ENCODE data around the gene CRYGD. TPM values are rescaled to one million over a fixed set of nuclear protein-coding genes. Genes with fewer than 3 reads are reported as not detected.
A peak's percentile ranks its signal among the peaks of the same experiment; 100 is the strongest.
"Not testable (repeated sequence)": the region's sequence is repeated elsewhere in the genome, so short reads cannot be mapped to it uniquely, and the experiment has no call there.

CRYGD gene
- not detected for polyA plus RNA-seq (ENCODE audit: insufficient read length in 12 of 12)
- long read RNA-seq, donor 1, partial matches to known transcripts, result 0 of 3 reads
- long read RNA-seq, donor 1, other reads (novel, unspliced or antisense), result 0 of 3 reads
- long read RNA-seq, donor 2, result 0 reads
- long read RNA-seq, donor 3, result 0 reads
- long read RNA-seq, donor 4, result 0 reads
- long read RNA-seq, donor 5, result 0 reads
- long read RNA-seq, donor 6, result 0 reads
- long read RNA-seq, donor 7, result 0 reads
- long read RNA-seq, donor 8, result 0 reads
- long read RNA-seq, donor 9, result 0 reads
- long read RNA-seq, donor 10, result 0 reads
- long read RNA-seq, donor 11, result 0 reads

DNA sequence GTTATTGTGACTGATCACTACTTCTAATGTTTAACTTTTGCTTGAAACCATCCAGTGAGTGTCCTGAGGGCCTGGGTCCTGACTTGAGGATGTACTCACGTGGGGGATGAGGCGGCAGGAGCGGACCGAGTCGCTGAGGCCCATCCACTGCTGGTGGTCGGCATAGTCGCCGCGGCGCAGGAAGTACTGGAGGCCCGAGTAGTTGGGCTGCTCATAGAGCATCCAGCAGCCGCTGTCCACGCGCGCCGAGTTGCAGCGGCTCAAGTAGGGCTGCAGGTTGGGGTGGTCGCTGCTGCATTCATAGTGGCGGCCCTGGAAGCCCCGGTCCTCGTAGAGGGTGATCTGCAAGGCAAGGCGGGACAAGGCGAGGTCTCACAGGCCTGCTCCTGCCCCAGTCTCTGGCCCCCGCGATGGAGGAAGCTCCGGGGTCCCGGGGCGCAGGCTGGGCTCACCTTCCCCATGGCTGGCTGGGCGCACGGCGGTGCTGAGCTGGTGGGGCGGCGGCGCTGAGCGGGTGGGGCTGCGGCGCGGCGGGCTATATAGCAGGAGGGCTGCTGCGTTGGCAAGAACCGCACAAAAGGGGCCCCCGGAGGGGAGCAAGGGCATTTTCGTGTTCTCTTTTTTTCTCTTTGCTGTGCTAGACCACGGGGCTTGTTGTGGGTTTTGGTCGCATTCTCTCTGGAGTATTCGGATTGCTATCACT, at the start of gene CRYGD:
TSS of gene CRYGD (minus strand) at position 512 of the 703 bp plus-strand sequence. CDS start at position 461, 51 bp downstream.
- DNase-seq, result not testable (repeated sequence)

DNA sequence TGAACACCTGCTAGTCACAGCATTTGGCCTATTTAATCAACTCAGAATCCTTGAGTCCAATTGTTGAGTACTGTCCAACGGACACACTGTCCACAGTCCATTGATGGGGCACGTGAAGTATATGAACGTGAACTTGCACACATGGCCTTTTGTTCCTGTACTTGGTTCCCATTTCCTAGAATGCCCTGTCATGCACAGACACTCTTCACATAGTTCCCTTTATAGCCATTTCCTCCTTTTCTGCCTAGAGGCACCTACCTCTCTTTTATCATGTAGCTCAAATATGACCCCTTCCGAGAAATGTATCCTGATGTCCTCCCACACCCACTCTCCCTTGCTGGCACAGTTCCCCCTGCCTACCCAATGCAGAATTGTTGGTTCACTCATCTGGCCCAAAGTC, 47.8 kb upstream of the CRYGD start:
- no peak for DNase-seq

DNA sequence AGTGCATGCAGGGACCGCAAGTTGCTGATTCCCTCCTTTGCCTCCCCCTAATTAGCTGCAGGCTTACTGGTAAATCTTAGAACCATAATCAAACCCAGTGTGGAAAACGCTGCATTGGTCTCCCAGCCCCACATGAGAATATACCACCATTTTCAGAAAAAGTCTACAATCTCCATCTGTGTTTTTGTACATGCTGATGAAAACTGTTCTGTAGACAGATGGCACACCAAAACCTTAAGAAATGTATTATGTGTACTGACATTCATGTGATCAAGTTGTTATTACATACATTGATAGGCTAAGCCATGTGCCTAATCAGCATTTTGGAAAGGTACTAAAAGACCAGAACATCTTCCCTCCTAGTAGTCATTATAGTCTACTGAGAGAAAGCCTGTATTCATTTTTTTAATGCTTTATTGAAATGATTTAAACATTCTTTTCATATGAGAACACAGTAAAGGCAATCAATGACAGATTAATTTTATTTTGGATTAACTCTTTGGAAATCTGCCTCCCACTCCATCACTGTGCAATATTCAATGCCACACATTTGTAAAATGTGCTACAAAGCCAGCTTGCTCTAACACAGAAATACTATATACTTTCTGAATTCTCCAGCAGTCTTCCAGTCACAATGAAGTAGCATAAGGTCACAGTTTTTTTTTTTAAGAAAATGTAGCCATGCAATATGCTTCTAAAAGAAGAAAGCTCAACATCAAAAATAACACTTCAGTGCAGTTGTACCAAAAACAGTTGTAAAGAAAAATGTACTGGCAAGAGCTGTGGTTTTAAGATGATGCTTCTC, 40.8 kb upstream of the CRYGD start:
- DNase-seq, result no peak

DNA sequence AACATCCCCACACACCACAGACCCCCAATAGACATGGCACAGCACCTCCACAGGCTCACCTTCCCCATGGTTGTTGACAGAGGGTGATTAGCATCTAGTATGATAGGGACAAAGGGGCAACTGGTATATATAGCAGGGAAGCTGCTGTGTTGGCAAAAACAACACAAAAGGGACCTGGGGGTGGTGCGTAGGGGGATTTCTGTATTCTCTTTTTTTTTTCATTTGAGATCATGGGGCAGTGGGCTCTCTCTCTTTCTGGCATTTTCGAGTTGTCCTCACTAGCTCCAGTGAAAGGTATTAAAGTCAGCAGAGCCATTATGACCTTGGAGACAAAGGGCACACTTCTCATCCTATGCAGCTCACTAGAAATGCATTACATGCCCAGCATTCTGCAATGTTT, 39.2 kb upstream of the CRYGD start, which contains the start of gene CRYGA:
TSS of gene CRYGA (minus strand) at position 101 of the 400 bp plus-strand sequence. CDS start at position 68, 33 bp downstream.
- no peak for DNase-seq

DNA sequence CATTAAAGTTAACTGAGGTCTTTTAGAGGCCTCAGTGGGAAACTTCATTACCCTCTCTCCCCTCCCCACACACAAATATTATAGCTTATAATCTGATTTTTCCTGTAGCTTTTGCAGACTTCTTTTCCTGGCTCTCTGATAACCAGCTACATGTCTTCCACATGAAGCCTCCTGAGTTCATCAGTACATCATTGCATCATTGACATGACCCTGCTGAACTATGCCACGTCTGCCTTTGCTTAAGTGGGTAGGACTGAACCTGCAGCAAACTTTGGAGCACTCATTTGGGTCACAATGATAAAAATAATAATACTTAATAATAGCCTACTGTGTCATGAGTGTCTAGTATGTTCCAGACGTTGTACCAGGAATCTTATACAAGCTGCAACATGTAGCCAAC, 32.1 kb upstream of the CRYGD start:
- DNase-seq, result no peak

DNA sequence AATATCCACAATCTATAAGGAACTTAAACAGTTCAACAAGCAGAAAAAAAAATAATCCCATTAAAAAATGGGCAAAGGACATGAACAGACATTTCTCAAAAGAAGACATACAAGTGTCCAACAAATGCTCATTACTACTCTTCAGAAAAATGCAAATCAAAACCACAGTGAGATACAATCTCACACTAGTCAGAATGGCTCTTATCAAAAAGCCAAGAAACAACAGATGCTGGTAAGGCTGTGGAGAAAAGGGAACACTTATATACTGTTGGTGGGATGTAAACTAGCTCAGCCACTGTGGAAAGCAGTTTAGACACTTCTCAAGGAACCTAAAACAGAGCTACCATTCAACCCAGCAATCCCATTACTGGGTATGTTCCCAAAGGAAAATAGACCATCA, 28.8 kb upstream of the CRYGD start:
- no peak for DNase-seq

DNA sequence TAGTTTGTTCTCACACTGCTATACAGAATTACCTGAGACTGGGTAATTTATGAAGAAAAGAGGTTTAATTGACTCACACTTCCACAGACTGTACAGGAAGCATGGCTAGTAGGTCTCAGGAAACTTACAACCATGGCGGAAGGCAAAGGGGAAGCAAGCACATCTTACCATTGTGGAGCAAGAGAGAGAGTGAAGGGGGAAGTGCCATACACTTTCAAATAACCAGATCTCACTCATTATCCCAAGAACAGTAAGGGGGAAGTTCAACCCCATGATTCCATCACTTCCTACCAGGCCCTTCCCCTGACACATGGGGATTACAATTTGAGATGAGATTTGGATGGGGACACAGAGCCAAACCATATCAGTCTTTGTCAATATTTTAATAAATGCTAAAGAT, 26.6 kb upstream of the CRYGD start:
- DNase-seq, result no peak

DNA sequence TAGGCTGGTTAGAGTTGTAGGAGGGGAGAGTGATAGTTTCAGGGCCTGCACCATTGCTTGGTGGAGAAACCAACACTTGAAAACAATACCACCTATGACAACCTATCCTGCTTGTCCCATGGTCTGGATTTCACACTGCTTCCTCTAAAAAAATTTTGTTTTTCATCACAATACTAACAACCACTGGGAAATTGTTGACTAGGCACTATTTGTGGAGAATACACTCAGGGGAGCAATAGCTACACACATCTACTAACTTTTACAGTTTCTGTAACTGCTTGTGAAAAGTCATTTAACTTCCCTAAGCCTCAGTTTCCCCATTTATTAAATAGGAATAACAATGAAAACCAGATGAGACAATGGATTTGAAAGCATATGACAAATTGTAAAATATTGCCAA, 25.8 kb upstream of the CRYGD start:
- DNase-seq, result no peak

DNA sequence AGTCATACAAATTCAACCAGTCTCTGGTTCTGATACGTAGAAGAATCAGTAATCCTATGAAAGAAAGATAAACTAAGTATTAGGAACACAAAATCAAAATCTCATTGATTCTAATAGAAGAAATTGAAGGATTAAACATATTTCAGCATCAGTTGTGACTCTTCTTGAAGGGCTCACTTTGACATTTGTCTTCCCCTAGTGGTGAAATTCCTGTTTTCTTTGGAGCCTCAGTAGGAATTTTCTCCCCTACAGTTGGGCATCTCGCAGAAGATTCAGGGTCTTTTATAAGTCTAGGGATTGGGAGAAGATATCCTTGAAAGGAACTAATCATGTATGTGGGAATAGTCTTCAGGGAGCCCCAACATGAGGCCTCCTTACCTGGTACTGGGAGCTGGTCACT, 24.5 kb upstream of the CRYGD start:
- DNase-seq, result no peak

DNA sequence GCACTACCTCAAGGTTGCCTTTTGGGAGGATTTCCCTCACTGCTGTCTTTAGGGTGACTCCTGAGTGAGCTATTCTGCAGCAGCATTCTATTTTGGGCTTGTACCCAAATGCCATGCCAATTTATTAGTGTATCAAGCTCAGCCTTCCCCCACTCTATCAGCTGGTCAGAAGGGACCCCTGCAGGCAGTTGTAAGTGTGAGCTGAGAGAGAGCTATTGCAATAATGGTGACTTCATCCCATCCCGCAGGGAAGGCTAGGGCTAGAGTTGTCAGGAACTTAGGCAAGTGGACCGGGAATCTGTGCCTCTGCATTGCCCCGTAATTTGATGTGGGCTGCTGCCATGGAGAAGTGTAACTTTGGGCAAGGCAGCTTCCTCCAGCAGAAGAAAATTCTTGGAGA, 23.4 kb upstream of the CRYGD start:
- DNase-seq, result no peak

DNA sequence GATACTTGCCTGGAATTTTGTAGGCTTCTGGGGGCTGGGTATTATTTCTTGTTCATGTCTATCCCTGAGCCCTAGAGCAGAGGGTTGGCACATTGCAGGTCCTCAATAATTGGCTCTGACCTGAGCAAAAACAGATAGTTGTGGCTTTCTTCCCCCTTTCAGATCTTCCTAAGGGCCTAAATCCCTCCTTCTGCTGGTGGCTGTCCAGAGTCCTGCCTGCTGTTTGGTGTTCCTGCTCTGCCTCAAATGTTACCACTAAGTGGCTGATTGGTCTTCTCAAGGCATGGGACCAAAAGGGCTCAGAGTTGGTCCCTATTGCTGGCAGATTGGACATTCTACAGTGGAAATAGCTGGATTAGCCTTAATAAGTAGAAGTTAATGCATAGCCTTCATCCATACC, 22.7 kb upstream of the CRYGD start:
- no peak for DNase-seq

DNA sequence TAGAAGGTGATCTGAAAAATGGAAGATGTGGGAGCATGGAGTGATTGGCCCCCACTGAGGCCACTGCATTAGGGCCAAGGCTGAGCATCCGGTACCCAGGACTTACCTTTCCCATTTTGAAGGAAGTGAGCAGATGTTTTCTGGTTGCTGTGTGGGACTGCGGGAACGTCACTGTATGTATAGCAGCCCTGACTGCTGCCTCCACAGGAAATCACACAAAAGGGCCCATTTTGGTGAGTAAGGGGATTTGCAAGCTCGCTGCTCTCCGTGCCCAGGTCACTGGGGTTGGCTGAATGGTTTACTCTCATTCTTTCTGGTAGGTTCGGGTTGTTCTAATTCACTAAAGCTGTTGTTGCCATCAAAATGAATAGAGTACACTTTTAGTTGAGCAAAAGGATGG, 21.7 kb upstream of the CRYGD start, which contains the start of gene CRYGB:
TSS of gene CRYGB (minus strand) at position 153 of the 400 bp plus-strand sequence. CDS start at position 115, 38 bp downstream.
- DNase-seq, result no peak

DNA sequence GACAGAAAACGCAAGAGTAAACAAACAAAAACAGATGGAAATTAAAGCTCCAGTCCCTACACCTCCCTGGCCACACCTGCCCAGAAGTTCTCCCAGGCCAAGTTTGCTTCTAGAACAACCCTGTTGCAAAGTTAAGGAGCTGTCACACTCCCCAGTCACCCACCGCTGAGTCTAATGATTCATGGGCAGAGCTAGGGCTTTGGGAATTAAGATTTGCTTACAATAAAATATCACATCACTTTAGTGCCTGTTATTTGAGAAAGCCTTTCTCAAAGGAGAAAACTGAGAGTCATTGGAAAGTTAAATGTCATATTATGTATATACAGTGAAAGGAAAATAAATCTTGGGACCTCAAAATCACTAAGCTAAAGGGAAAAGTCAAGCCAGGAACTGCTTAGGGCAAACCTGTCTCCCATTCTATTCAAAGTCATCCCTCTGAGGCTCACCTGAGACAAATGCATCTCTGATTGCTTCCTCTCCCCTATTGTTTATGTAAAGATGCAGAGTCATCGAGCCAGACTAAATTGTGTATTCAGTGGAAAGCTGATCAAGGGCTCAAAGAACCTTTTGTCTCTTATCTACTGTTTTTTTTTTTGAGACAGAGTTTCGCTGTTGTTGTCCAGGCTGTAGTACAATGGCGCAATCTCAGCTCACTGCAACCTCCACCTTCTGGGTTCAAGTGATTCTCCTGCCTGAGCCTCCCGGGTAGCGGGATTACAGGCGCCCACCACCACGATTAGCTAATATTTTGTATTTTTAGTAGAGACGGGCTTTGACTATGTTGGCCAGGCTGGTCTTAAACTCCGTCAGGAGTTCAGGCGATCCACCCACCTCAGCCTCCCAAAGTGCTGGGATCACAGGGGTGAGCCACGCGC, 18.8 kb upstream of the CRYGD start:
- no peak for DNase-seq

DNA sequence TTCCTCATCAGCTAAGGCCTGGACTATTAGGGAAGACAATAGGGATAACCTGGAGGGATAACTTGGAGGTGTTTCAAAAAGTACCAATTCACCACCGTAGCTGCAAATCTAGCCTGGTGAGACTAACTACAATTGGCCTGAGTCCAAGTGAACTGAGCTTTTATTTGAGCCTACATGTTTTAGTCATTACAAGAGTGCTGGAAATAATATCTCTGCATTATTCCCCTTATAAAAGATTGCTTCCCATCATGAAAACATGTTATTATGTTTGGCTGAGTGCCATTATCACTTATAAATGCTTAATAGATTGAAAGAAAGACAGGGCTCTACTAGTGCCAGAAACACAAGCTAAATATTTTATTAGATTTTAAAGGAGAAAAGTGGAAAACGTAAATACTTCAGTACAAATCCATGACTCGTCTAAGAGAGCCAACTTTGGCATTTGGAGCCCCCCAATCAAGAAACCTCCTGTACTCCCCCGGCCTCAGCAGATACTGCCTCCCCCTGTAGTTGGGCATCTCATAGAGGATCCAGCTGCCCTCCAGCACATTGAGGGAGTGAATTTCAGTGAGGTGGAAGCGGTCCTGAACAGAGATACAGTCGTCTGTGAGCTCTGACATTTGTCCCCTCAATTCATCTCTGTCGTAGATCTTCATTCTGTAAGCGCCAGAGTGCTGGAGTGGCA, 18.1 kb upstream of the CRYGD start:
- peak; percentile 25 for DNase-seq

DNA sequence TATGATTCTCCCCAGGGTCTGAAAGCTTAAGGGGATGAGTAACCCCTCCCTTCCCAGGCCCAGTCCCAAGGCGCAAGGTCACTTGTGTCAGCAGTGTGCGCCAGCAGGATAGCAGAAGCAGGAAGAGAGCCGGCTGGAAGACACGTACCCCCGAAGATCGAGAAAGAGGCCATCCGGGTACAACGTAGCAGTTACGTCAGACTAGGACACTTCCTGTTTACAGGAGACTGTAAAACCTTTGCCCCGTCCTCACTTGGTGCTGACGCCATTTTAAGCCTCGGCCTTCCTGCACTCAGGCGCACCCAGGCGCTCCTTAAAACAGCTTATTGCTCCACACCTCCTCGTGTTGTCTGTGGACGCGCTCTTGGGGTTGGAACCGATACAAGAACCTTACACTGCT, 15.1 kb upstream of the CRYGD start:
- DNase-seq, result no peak

DNA sequence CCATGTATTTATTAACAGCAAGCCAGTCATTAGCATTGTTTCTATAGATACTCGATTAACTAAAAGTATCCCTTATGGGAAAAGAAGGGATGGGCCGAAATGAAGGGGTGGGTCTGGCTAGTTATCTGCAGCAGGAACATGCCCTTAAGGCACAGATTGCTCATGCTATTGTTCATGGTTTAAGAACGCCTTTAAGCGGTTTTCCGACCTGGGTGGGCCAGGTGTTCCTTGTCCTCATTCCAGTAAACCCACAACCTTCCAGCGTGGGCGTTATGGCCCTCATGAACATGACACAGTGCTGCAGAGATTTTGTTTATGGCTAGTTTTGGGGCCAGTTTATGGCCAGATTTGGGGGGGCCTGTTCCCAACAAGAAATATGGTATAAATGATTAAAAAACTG, 14.0 kb upstream of the CRYGD start:
- DNase-seq, result not testable (repeated sequence)

DNA sequence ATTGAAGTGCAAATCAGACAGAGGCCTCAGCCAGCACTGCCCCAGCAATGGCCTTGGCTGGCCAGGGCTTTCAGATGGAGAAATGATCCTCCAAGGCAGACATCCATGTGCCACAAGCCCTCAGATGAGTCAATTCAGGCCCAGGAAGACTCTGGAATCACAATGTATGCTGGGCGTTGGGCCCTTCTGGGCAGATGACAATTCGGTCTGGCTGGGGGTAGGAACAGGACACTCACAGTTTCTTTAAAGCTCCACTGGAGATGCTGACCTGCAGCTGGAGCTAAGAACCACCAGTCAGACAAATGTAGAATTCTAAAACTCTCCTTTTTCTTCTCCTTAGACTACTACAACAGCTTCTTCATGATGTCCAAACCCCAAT, 12.4 kb upstream of the CRYGD start:
- no peak for DNase-seq

DNA sequence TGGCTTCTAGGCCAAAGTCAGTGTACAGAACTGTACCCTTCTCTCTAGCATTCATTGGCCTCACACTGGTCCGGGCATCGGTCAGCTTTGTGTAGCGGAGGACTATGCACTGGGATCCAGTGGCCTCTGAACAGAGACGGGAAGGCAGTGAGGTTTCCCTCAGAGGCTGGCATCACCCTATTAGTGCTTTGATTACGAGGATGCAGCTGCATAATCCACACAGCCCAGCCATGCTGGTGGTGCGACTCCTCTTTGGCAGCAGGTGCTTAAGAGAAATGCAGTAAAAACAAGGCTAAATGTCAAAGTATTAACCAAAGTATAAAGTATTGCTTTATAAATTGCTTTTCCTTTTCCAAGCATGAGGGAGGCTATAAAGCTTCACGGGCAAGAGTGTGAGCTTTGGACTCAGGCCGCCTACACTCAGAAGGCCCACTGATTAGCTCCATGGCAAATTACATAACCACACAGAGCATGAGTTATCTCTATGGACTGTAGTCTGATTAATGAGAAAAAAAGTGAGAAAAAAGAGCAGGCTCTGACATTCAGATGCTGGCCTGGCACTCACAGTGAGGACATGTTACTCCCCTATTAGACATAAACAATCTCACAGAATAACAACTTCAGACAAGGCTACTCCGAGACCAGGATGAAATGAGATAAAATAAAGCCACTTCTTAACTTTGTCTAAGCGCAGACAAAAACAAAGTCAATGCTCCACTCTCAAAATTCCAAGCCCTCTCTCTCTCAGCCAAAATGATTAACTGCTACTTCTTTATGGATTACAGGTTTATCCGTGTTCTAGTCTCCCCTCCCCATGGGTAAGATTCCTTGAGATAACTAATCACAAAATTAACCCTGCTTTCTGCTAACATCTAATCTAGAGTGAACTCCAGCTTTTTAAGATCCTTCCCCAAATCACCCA, 11.7 kb upstream of the CRYGD start:
- no peak for DNase-seq

DNA sequence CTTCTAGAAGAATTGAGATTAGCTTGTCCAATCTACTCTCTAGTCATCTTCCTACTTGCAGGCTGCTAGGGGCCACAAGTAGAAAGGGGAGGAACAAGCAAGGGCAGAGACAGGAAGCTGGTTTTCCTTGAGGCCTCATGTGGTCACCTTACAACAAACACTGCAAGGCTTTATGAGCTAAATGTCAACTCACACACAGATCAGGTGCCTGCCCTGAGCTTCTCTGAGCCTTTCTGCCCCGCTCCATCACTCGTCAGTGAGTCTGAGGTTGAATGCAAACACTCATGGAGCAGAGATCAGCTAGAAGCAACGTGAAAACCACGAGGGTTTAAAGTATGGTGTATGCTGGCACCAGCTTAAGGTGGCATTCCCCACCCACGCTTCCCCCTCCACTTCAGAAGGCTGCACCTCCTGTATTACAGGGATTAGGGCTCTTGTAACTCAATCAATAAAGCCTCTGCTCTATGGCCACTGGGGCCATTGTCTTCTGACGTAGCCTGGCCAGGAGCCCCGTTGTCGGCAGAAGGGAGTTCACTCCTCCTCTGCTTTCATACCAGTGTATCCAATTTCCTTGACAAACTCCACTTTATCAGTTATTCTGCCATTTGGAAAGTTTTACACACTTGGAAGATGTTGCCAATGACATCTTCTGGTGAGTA, 10.7 kb upstream of the CRYGD start:
- DNase-seq, result no peak

Measured in muscle of arm (tissue), 14 donors.